ENCODE measurements around the gene C2CD5. TPM values are rescaled to one million over a fixed set of nuclear protein-coding genes. Genes with fewer than 3 reads are reported as not detected.

The C2CD5 gene
- total and polyA plus RNA-seq, 10 donors, result 21.2 to 76.3 (median 46.9) TPM

- 71 to 87% (median 82%) methylated on average over 3 of the region's 3 CpGs for WGBS, 5 donors
- Histone ChIP-seq H3K9me3 (no peaks in the 10 kb centered on the region), H3K27ac (peak overlapping the region in 6 of 8 donors; percentile 44 to 83 (median 73)), H3K27me3 (replicated peaks in 1 of 7) (no peaks in the 10 kb centered on the region), H3K4me3 (peak overlapping the region in 2 of 8 donors; percentile 4 to 47), H3K4me1 (peaks cover 0 to 11% (median 0%) of the 10 kb centered on the region in 6 donors), H3K36me3 (no peaks in the 10 kb centered on the region)
- TF ChIP-seq CTCF (IDR thresholded peaks at IDR 0.05 in 8 of 11, conservative IDR thresholded peaks at IDR 0.05 in 3 of 11), result no peak
- TF ChIP-seq POLR2AphosphoS5 (IDR thresholded peaks at IDR 0.05), result no peak
- no peak for TF ChIP-seq POLR2A (IDR thresholded peaks at IDR 0.05)
- intact Hi-C loops (cut with DNase I; ENCODE audit: low total_unique reads), result no loop called here
- no peak for DNase-seq
Measured at GRCh38 chr12:22410486-22410885, 133.9 kb downstream of the C2CD5 start.

GRCh38 chr12:22409377-22410164, 134.8 kb downstream of the C2CD5 start:
- Histone ChIP-seq H3K36me3 (no peaks in the 10 kb centered on the region), H3K4me1 (peaks cover 0 to 11% (median 0%) of the 10 kb centered on the region in 6 donors), H3K27me3 (replicated peaks in 1 of 7) (no peaks in the 10 kb centered on the region), H3K4me3 (peak overlapping the region in 3 of 8 donors; percentile 4 to 47 (median 4)), H3K27ac (peak overlapping the region in 7 of 8 donors; percentile 44 to 83 (median 71)), H3K9me3 (peaks cover 0 to 6% (median 0%) of the 10 kb centered on the region in 8 donors)
- TF ChIP-seq POLR2AphosphoS5 (IDR thresholded peaks at IDR 0.05) (peak in 1 of 3 donors; percentile 85), CTCF (IDR thresholded peaks at IDR 0.05 in 8 of 11, conservative IDR thresholded peaks at IDR 0.05 in 3 of 11) (no peak), POLR2A (IDR thresholded peaks at IDR 0.05) (peak in 2 of 3 donors; percentile 40 to 55)
- 69 to 77% (median 71%) methylated on average over 12 of the region's 12 CpGs for WGBS, 5 donors
- intact Hi-C loops (cut with DNase I; ENCODE audit: low total_unique reads), result no loop called here
- DNase-seq, result no peak

- Histone ChIP-seq H3K27ac (peak overlapping the region in 7 of 8 donors; percentile 44 to 83 (median 68)), H3K4me3 (peak overlapping the region in 1 of 8 donors; percentile 47), H3K36me3 (no peaks in the 10 kb centered on the region), H3K4me1 (peaks cover 0 to 11% (median 0%) of the 10 kb centered on the region in 6 donors), H3K9me3 (peaks cover 0 to 6% (median 0%) of the 10 kb centered on the region in 8 donors), H3K27me3 (replicated peaks in 1 of 7) (no peaks in the 10 kb centered on the region)
- intact Hi-C loops (cut with DNase I; ENCODE audit: low total_unique reads), result no loop called here
- WGBS, 5 donors, result 50 to 73% (median 66%) methylated on average over 8 of the region's 8 CpGs
- DNase-seq, result peak; percentile 68
- no peak for TF ChIP-seq POLR2A (IDR thresholded peaks at IDR 0.05)
Measured at GRCh38 chr12:22408610-22409376, 135.5 kb downstream of the C2CD5 start.

- 77 to 81% (median 77%) methylated on average over 3 of the region's 3 CpGs for whole genome bisulfite sequencing, 5 donors
- intact Hi-C loops (cut with DNase I; ENCODE audit: low total_unique reads), result no loop called here
Measured at GRCh38 chr12:22407397-22407796, 136.9 kb downstream of the C2CD5 start.

More at GRCh38 chr12:22407397-22407796, 136.9 kb downstream of the C2CD5 start:
- Histone ChIP-seq H3K36me3 (no peaks in the 10 kb centered on the region), H3K4me1 (peaks cover 0 to 11% (median 0%) of the 10 kb centered on the region in 6 donors), H3K27ac (peak overlapping the region in 4 of 8 donors; percentile 5 to 75 (median 20)), H3K27me3 (replicated peaks in 1 of 7) (no peaks in the 10 kb centered on the region), H3K9me3 (peaks cover 0 to 6% (median 0%) of the 10 kb centered on the region in 8 donors), H3K4me3 (no peak overlapping the region)
- no peak for DNase-seq
- TF ChIP-seq POLR2A (IDR thresholded peaks at IDR 0.05) (no peak), CTCF (IDR thresholded peaks at IDR 0.05 in 8 of 11, conservative IDR thresholded peaks at IDR 0.05 in 3 of 11) (no peak)

Data from spleen (tissue), 11 donors.